ENCODE data around the gene C1orf74. TPM values are rescaled to one million over a fixed set of nuclear protein-coding genes. Genes with fewer than 3 reads are reported as not detected.

C1orf74 gene
- total RNA-seq, 1 donor from 2014 or later: 2.9 TPM

- peak overlapping the region; percentile 31 for H3K27ac Mint-ChIP-seq
- no peaks in the 10 kb centered on the region for H3K27me3 Mint-ChIP-seq (ENCODE audit: insufficient read depth)
- no peak for DNase-seq (ENCODE audit: low spot score)
- no peak overlapping the region for H3K4me3 Mint-ChIP-seq
- peaks cover 2% of the 10 kb centered on the region for H3K36me3 Mint-ChIP-seq (ENCODE audit: low read depth)
- peaks cover 75% of the 10 kb centered on the region for H3K4me1 Mint-ChIP-seq (ENCODE audit: low read depth)
- no peaks in the 10 kb centered on the region for H3K9me3 Mint-ChIP-seq
- intact Hi-C loops (cut with micrococcal nuclease): loop anchor here (1.0 to 10.0 kb wide), 13 partner anchors 10 to 412 kb away; no protein-coding TSS in a partner anchor
Measured at GRCh38 chr1:209746451-209747165, 37.8 kb downstream of the C1orf74 start.

- Mint-ChIP-seq H3K27ac (peak overlapping the region; percentile 68), H3K4me1 (ENCODE audit: low read depth) (peaks cover 51% of the 10 kb centered on the region), H3K27me3 (ENCODE audit: insufficient read depth) (no peaks in the 10 kb centered on the region), H3K4me3 (no peak overlapping the region), H3K9me3 (no peaks in the 10 kb centered on the region), H3K36me3 (ENCODE audit: low read depth) (peaks cover 9% of the 10 kb centered on the region)
- no peak for DNase-seq (ENCODE audit: low spot score)
- intact Hi-C loops (cut with micrococcal nuclease): loop anchor here (10.0 kb wide), 1 partner anchor 408 kb away; no protein-coding TSS in a partner anchor
Measured at GRCh38 chr1:209743145-209743482, 41.2 kb downstream of the C1orf74 start.

GRCh38 chr1:209742409-209743144 is 41.8 kb downstream of the C1orf74 start:
- intact Hi-C loops (cut with micrococcal nuclease): loop anchor here (10.0 kb wide), 1 partner anchor 408 kb away; no protein-coding TSS in a partner anchor
- Mint-ChIP-seq H3K4me3 (no peak overlapping the region), H3K27ac (peak overlapping the region; percentile 68), H3K4me1 (ENCODE audit: low read depth) (peaks cover 45% of the 10 kb centered on the region), H3K36me3 (ENCODE audit: low read depth) (peaks cover 12% of the 10 kb centered on the region), H3K27me3 (ENCODE audit: insufficient read depth) (no peaks in the 10 kb centered on the region), H3K9me3 (no peaks in the 10 kb centered on the region)
- no peak for DNase-seq (ENCODE audit: low spot score)

GRCh38 chr1:209741889-209742288 is 42.5 kb downstream of the C1orf74 start:
- Mint-ChIP-seq H3K4me3 (no peak overlapping the region), H3K9me3 (no peaks in the 10 kb centered on the region), H3K36me3 (ENCODE audit: low read depth) (peaks cover 15% of the 10 kb centered on the region), H3K4me1 (ENCODE audit: low read depth) (peaks cover 45% of the 10 kb centered on the region), H3K27ac (peak overlapping the region; percentile 10), H3K27me3 (ENCODE audit: insufficient read depth) (no peaks in the 10 kb centered on the region)
- DNase-seq (ENCODE audit: low spot score): no peak
- intact Hi-C loops (cut with micrococcal nuclease): loop anchor here (10.0 kb wide), 1 partner anchor 407 kb away; no protein-coding TSS in a partner anchor

DNA sequence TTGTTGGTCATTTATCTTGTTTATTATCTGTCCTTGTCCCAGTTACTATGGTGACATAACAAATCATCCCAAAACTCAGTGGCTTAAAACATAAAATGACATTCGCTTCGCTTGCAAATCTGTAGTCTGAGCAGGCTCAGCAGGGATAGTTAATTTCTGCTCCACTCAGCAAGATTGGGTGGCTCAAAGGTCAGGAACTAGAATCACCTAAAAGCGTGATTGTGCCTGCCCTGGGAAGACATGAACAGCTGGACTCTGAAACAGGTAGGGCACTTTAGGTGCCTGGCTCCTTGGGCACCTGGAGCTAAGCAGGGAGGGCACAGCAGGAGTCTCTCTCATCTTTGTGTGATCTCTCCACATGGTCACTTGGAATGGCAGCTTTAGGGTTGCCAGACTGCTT is 43.2 kb downstream of the C1orf74 start:
- Mint-ChIP-seq H3K27me3 (ENCODE audit: insufficient read depth) (no peaks in the 10 kb centered on the region), H3K27ac (no peak overlapping the region), H3K9me3 (no peaks in the 10 kb centered on the region), H3K4me3 (no peak overlapping the region), H3K4me1 (ENCODE audit: low read depth) (peaks cover 45% of the 10 kb centered on the region), H3K36me3 (ENCODE audit: low read depth) (peaks cover 15% of the 10 kb centered on the region)
- intact Hi-C loops (cut with micrococcal nuclease): loop anchor here (10.0 kb wide), 1 partner anchor 406 kb away; no protein-coding TSS in a partner anchor
- no peak for DNase-seq (ENCODE audit: low spot score)

DNA sequence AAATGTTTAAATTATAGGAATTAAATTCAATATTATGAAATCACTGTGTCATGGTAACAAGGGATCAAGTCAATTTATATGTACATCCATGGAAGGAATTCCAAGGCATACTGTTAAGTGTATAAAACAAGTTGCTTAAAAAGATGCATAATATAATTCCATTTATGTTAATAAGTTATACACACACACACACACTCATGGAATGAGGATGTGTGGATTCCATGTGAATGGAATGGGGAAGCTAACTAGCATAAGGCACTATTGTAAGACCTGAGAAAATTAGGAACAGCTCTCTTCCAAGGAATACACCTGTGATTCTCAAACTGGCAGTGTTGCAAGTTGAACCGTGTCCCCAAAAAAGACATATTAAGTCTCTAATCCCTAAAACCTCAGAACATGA is 46.1 kb downstream of the C1orf74 start:
- Mint-ChIP-seq H3K9me3 (no peaks in the 10 kb centered on the region), H3K27ac (no peak overlapping the region), H3K27me3 (ENCODE audit: insufficient read depth) (no peaks in the 10 kb centered on the region), H3K36me3 (ENCODE audit: low read depth) (peaks cover 30% of the 10 kb centered on the region), H3K4me1 (ENCODE audit: low read depth) (peaks cover 60% of the 10 kb centered on the region), H3K4me3 (no peak overlapping the region)
- DNase-seq (ENCODE audit: low spot score): no peak
- intact Hi-C loops (cut with micrococcal nuclease): no loop called here

DNA sequence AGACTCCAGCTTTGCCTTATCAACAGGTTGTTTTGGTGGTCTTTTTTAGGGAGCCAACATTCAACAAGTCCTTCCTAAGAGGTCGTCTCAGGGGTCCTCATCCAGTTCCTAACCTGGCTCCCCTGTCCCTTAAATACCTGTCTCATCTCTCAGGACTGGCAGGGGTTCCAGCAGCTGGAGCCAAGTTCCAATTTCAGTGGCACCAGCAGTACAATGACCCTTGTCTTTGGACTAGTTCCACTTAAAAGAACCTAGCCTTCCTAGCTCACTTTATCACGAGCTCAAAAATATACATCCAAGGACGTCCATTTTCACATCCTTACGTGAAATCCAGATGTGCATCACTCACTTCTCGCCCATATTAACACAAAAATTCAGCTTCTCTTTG is 47.2 kb downstream of the C1orf74 start:
- no peak overlapping the region for H3K4me3 Mint-ChIP-seq

DNA sequence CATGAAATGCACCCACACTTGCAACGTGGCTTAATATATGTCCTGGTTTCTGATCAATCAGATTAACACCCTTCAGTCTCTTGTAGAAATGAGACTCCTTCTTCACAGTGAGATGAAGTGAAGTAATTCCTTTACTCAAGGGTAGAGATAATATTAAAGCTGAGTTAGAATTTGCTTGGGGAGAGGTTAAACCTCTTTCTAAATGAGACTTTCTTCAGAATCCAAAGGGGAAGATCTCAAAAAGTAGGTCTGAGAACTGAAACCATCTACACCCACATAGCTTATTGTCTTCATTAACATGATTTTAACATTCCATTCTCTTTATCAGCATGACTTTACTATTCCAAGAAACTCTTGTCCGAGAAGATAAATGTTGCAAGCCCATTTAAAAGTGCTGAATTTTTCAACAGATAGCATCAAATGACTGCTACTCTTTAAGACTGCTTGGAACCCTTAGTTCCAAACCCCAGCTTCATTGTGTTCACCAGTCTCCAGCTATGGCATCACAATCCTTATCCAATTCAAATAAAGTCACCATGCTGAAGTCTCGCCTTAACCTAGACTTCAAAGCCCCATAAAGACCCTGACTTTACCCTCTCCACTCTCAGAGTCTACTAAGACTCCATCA is 47.8 kb downstream of the C1orf74 start:
- no peak for DNase-seq (ENCODE audit: low spot score)
- peak overlapping the region; percentile 89 for H3K27ac Mint-ChIP-seq
- no peaks in the 10 kb centered on the region for H3K27me3 Mint-ChIP-seq (ENCODE audit: insufficient read depth)
- H3K4me1 Mint-ChIP-seq (ENCODE audit: low read depth): peaks cover 51% of the 10 kb centered on the region
- H3K9me3 Mint-ChIP-seq: peaks cover 5% of the 10 kb centered on the region
- intact Hi-C loops (cut with micrococcal nuclease): loop anchor here (1.0 to 2.0 kb wide), 5 partner anchors 11 to 61 kb away; partner anchors contain the start of gene G0S2
- peaks cover 34% of the 10 kb centered on the region for H3K36me3 Mint-ChIP-seq (ENCODE audit: low read depth)
- H3K4me3 Mint-ChIP-seq: no peak overlapping the region

More for the DNA sequence above, 47.2 kb downstream of the C1orf74 start:
- peaks cover 56% of the 10 kb centered on the region for H3K4me1 Mint-ChIP-seq (ENCODE audit: low read depth)
- no peaks in the 10 kb centered on the region for H3K27me3 Mint-ChIP-seq (ENCODE audit: insufficient read depth)
- H3K36me3 Mint-ChIP-seq (ENCODE audit: low read depth): peaks cover 37% of the 10 kb centered on the region
- DNase-seq (ENCODE audit: low spot score): no peak
- H3K9me3 Mint-ChIP-seq: peaks cover 5% of the 10 kb centered on the region
- peak overlapping the region; percentile 89 for H3K27ac Mint-ChIP-seq
- intact Hi-C loops (cut with micrococcal nuclease): loop anchor here (2.0 kb wide), 1 partner anchor 20 kb away; no protein-coding TSS in a partner anchor

DNA sequence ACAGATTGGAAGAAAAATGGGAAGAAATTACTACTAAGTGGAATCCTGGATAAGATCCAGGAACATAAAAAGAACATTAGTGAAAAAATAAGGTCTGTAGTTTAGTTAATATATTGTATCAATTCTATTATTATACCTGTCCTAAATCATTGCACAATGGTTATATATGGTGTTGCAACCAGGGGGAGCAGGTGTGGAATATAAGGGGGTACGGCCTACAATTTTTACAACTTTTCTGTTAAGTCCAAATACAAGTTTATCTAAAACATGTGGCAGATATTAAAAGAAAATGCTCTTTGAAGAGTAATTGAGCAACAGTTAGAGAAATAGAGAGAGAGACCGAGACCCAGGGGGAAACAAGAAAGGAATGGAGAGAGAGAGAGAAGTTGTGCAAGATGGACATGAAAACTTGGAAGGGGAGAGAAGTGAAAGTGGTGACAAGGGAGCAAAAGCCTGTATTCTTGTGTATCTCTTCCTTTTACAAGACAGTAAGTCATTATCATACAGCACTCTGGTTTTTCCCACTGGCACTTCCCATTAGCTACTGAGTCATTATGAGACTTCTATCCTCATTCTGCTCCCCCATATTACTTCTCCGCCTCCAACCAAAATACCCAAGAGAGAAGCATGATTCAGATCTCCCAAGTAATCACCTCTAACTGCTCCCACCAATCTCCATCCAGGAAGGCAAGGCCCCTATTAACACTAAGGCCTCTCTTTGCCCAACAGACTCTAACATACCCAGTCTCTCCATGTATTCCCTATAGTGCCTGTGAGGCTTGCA is 50.8 kb downstream of the C1orf74 start:
- Mint-ChIP-seq H3K27ac (peak overlapping the region; percentile 70), H3K27me3 (ENCODE audit: insufficient read depth) (no peaks in the 10 kb centered on the region), H3K4me1 (ENCODE audit: low read depth) (peaks cover 55% of the 10 kb centered on the region), H3K4me3 (peak overlapping the region; percentile 23), H3K36me3 (ENCODE audit: low read depth) (peaks cover 36% of the 10 kb centered on the region), H3K9me3 (peaks cover 20% of the 10 kb centered on the region)
- intact Hi-C loops (cut with micrococcal nuclease): no loop called here
- DNase-seq (ENCODE audit: low spot score): no peak

- Mint-ChIP-seq H3K9me3 (peaks cover 20% of the 10 kb centered on the region), H3K27ac (peak overlapping the region; percentile 70), H3K27me3 (ENCODE audit: insufficient read depth) (no peaks in the 10 kb centered on the region), H3K4me3 (no peak overlapping the region), H3K4me1 (ENCODE audit: low read depth) (peaks cover 60% of the 10 kb centered on the region), H3K36me3 (ENCODE audit: low read depth) (peaks cover 35% of the 10 kb centered on the region)
- DNase-seq (ENCODE audit: low spot score): no peak
- intact Hi-C loops (cut with micrococcal nuclease): no loop called here
Measured at GRCh38 chr1:209732725-209733124, 51.6 kb downstream of the C1orf74 start.

DNA sequence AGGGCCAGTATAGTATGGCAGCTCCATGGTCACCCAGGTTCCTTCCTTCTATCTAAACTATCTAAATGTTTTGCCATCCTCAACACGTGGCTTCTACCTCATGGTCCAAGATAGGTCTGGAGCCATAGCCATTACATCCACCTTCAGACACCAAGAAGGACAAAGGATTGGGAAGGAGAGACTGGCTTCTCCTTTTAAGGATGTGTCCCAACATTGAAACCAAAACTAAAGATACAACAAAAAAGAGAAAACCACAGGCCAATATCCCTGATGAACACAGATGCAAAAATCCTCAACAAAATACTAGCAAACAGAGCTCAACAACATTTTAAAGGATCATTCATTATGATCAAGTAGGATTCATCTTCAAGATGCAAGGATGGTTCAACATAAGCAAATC is 54.9 kb downstream of the C1orf74 start:
- intact Hi-C loops (cut with micrococcal nuclease): no loop called here
- Mint-ChIP-seq H3K4me3 (no peak overlapping the region), H3K27ac (peak overlapping the region; percentile 24), H3K9me3 (peaks cover 26% of the 10 kb centered on the region), H3K36me3 (ENCODE audit: low read depth) (peaks cover 38% of the 10 kb centered on the region), H3K27me3 (ENCODE audit: insufficient read depth) (no peaks in the 10 kb centered on the region), H3K4me1 (ENCODE audit: low read depth) (peaks cover 59% of the 10 kb centered on the region)
- DNase-seq (ENCODE audit: low spot score): no peak
